Neural progenitor cell (in vitro differentiated cells): ENCODE results near the gene EFNA5. TPM values are rescaled to one million over a fixed set of nuclear protein-coding genes. Genes with fewer than 3 reads are reported as not detected.
A peak's percentile ranks its signal among the peaks of the same experiment; 100 is the strongest.

Experiments
- DNase-seq: peaks from one replicate; pipeline ENCODE4 v3.0.0-alpha.2; 2016; ENCODE audit warnings: low spot score
- H2AFZ ChIP-seq: fragments of 200-600 bp; sonication (generic); replicated peaks from 2 replicates; pipeline ENCODE4 v1.6.1; 2016; ENCODE audit warnings: antibody characterized with exemption
- H3F3A ChIP-seq: fragments of 200-600 bp; sonication (generic); 2 replicates; pipeline ENCODE4 v1.6.1; 2016; ENCODE audit warnings: antibody characterized with exemption, low read depth
- H3K27ac ChIP-seq: fragments of 200-600 bp; sonication (generic); 2 replicates; pipeline ENCODE4 v1.5.1; 2016; ENCODE audit warnings: mild to moderate bottlenecking
- H3K27me3 ChIP-seq: fragments of 200-600 bp; sonication (generic); 2 replicates; pipeline ENCODE4 v1.6.1; 2016; ENCODE audit warnings: mild to moderate bottlenecking, moderate library complexity
- H3K36me3 ChIP-seq: fragments of 200-600 bp; sonication (generic); 2 replicates; pipeline ENCODE4 v1.5.1; 2016
- H3K4me1 ChIP-seq: fragments of 200-600 bp; sonication (generic); 2 replicates; pipeline ENCODE4 v1.6.1; 2016; ENCODE audit warnings: mixed run types
- H3K4me2 ChIP-seq: fragments of 200-600 bp; sonication (generic); 2 replicates; pipeline ENCODE4 v1.6.1; 2016
- H3K4me3 ChIP-seq: fragments of 200-600 bp; sonication (generic); 2 replicates; pipeline ENCODE4 v1.5.1; 2016
- H3K79me2 ChIP-seq: fragments of 200-600 bp; sonication (generic); 2 replicates; pipeline ENCODE4 v1.6.1; 2016; ENCODE audit warnings: low read depth
- H3K9ac ChIP-seq: fragments of 200-600 bp; sonication (generic); 2 replicates; pipeline ENCODE4 v1.6.1; 2016
- H3K9me3 ChIP-seq: fragments of 200-600 bp; sonication (generic); 2 replicates; pipeline ENCODE4 v1.5.1; 2016; ENCODE audit warnings: low read depth
- H4K20me1 ChIP-seq: fragments of 200-600 bp; sonication (generic); 2 replicates; pipeline ENCODE4 v1.6.1; 2016; ENCODE audit warnings: low read depth
- H3K27ac Mint-ChIP-seq: 3 replicates; pipeline ENCODE4 v1.8.0; 2021; ENCODE audit warnings: mixed read lengths
- H3K27me3 Mint-ChIP-seq: 2 replicates; pipeline ENCODE4 v1.8.0; 2022; ENCODE audit warnings: low read depth, mild to moderate bottlenecking, inconsistent platforms, moderate library complexity, mixed read lengths; ENCODE audit not compliant: insufficient read depth
- H3K36me3 Mint-ChIP-seq: 3 replicates; pipeline ENCODE4 v1.8.0; 2021; ENCODE audit warnings: mixed read lengths
- H3K4me1 Mint-ChIP-seq: 3 replicates; pipeline ENCODE4 v1.8.0; 2021; ENCODE audit warnings: mixed read lengths
- H3K4me3 Mint-ChIP-seq: 3 replicates; pipeline ENCODE4 v1.8.0; 2021; ENCODE audit warnings: mild to moderate bottlenecking, moderate library complexity, mixed read lengths
- H3K9me3 Mint-ChIP-seq: 3 replicates; pipeline ENCODE4 v1.8.0; 2020; ENCODE audit warnings: mixed read lengths
- EZH2 ChIP-seq: fragments of 200-600 bp; sonication (generic); IDR thresholded peaks from 2 replicates; pipeline ENCODE4 v1.6.1; 2017; ENCODE audit warnings: antibody characterized with exemption, mild to moderate bottlenecking, moderate library complexity
- EZH2phosphoT487 ChIP-seq: fragments of 200-600 bp; sonication (generic); IDR thresholded peaks from 2 replicates; pipeline ENCODE4 v1.6.1; 2017; ENCODE audit warnings: antibody characterized with exemption
- total RNA-seq: library from RNA; depleted of rRNA; stranded (reverse); fragments of >200 nt; gene quantifications from 2 replicates; pipeline ENCODE4 v1.2.3, GENCODE V29; 2015; ENCODE audit warnings: low replicate concordance
- TF ChIP-seq, protein P1 (sequence below): fragments of 200-600 bp; sonication (generic); IDR thresholded peaks from 2 replicates; pipeline ENCODE4 v1.5.1; 2017; ENCODE audit warnings: antibody characterized with exemption, mild to moderate bottlenecking

EFNA5 gene
- total RNA-seq, 1 donor from 2014 or later, result 105 TPM

DNA sequence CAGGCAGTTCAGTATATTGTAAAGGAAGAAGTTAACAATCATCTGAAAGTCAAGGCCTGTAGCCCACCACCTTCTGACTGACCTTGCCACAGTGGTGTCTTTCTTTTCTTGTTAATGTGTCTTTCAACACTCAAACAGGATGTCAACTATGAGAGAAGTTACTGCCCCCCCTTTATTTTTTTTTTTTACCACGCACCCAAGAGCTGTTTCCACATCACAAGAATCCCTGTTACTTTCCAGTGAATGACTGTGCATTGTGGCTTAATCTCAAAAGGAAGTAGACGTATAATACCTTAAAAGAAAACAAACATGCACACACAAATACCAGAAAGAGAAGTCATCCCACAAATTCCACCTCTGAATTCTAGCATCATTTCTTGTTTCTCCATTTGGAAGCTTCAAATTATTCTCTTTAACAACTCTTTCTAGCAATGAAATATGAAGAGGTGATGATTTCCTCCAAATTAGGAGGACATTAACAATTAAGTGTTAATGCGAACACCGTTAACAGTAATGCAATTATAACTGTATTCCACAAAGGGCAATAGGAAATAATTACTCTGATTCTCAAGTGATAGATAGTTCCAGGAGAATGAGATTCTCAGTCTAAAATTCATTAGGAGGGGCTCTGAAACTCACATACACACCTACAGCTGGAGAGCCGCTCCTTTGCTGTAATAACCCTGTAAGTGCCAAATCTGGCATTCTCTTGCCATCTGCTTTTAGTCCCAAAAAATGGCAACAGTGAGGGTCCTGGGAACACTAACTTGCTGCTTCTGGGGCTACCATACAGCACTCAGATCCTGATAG is 201.0 kb downstream of the EFNA5 start:
- Histone ChIP-seq H4K20me1 (peaks cover 100% of the 10 kb centered on the region), H3K4me1 (peaks cover 91% of the 10 kb centered on the region), H2AFZ (no peak overlapping the region), H3K27ac (no peak overlapping the region), H3K36me3 (no peaks in the 10 kb centered on the region), H3K4me3 (no peak overlapping the region), H3F3A (peaks cover 66% of the 10 kb centered on the region), H3K4me2 (no peak overlapping the region), H3K79me2 (peaks cover 99% of the 10 kb centered on the region), H3K27me3 (no peaks in the 10 kb centered on the region), H3K9me3 (no peaks in the 10 kb centered on the region), H3K9ac (no peak overlapping the region)
- DNase-seq, result no peak
- Mint-ChIP-seq H3K4me3 (no peak overlapping the region), H3K36me3 (peaks cover 4% of the 10 kb centered on the region), H3K4me1 (peaks cover 70% of the 10 kb centered on the region), H3K9me3 (no peaks in the 10 kb centered on the region), H3K27ac (no peak overlapping the region), H3K27me3 (peaks cover 3% of the 10 kb centered on the region)
- TF ChIP-seq EZH2 (no peak), EZH2phosphoT487 (no peak)
- TF ChIP-seq, protein P1, sequence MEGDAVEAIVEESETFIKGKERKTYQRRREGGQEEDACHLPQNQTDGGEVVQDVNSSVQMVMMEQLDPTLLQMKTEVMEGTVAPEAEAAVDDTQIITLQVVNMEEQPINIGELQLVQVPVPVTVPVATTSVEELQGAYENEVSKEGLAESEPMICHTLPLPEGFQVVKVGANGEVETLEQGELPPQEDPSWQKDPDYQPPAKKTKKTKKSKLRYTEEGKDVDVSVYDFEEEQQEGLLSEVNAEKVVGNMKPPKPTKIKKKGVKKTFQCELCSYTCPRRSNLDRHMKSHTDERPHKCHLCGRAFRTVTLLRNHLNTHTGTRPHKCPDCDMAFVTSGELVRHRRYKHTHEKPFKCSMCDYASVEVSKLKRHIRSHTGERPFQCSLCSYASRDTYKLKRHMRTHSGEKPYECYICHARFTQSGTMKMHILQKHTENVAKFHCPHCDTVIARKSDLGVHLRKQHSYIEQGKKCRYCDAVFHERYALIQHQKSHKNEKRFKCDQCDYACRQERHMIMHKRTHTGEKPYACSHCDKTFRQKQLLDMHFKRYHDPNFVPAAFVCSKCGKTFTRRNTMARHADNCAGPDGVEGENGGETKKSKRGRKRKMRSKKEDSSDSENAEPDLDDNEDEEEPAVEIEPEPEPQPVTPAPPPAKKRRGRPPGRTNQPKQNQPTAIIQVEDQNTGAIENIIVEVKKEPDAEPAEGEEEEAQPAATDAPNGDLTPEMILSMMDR, result no peak

GRCh38 chr5:107469064-107469463 is 201.7 kb downstream of the EFNA5 start:
- Histone ChIP-seq H3F3A (peaks cover 69% of the 10 kb centered on the region), H3K9ac (no peak overlapping the region), H3K4me2 (no peak overlapping the region), H3K9me3 (no peaks in the 10 kb centered on the region), H3K4me3 (no peak overlapping the region), H4K20me1 (peaks cover 100% of the 10 kb centered on the region), H3K27me3 (no peaks in the 10 kb centered on the region), H3K4me1 (peaks cover 95% of the 10 kb centered on the region), H3K79me2 (peaks cover 99% of the 10 kb centered on the region), H3K27ac (no peak overlapping the region), H3K36me3 (no peaks in the 10 kb centered on the region), H2AFZ (no peak overlapping the region)
- DNase-seq, result no peak
- H3K27me3 Mint-ChIP-seq, result peaks cover 5% of the 10 kb centered on the region
- no peaks in the 10 kb centered on the region for H3K9me3 Mint-ChIP-seq
- peaks cover 4% of the 10 kb centered on the region for H3K36me3 Mint-ChIP-seq
- H3K4me1 Mint-ChIP-seq, result peaks cover 76% of the 10 kb centered on the region
- TF ChIP-seq EZH2 (no peak), EZH2phosphoT487 (no peak)
- TF ChIP-seq, protein P1, result no peak
- peak overlapping the region; percentile 32 for H3K27ac Mint-ChIP-seq
- no peak overlapping the region for H3K4me3 Mint-ChIP-seq

GRCh38 chr5:107468276-107468675 is 202.5 kb downstream of the EFNA5 start:
- peak overlapping the region; percentile 37 for H3K4me2 ChIP-seq
- H3K4me3 Mint-ChIP-seq, result no peak overlapping the region
- no peaks in the 10 kb centered on the region for H3K36me3 Mint-ChIP-seq
- DNase-seq, result no peak
- TF ChIP-seq, protein P1, result no peak
- TF ChIP-seq EZH2 (no peak), EZH2phosphoT487 (no peak)
- H2AFZ ChIP-seq, result no peak overlapping the region
- H3K9me3 Mint-ChIP-seq, result no peaks in the 10 kb centered on the region
- no peaks in the 10 kb centered on the region for H3K9me3 ChIP-seq
- H3K79me2 ChIP-seq, result peaks cover 99% of the 10 kb centered on the region
- H3K27ac Mint-ChIP-seq, result no peak overlapping the region
- H3F3A ChIP-seq, result peaks cover 68% of the 10 kb centered on the region
- H3K4me1 ChIP-seq, result peaks cover 94% of the 10 kb centered on the region
- H3K4me3 ChIP-seq, result no peak overlapping the region
- peaks cover 5% of the 10 kb centered on the region for H3K27me3 Mint-ChIP-seq
- no peaks in the 10 kb centered on the region for H3K36me3 ChIP-seq
- no peaks in the 10 kb centered on the region for H3K27me3 ChIP-seq
- peaks cover 77% of the 10 kb centered on the region for H3K4me1 Mint-ChIP-seq
- H4K20me1 ChIP-seq, result peaks cover 100% of the 10 kb centered on the region
- H3K27ac ChIP-seq, result no peak overlapping the region
- H3K9ac ChIP-seq, result no peak overlapping the region
